HUES48 (cell line): ENCODE measurements around the gene SLC24A1.

Experiments used
- H3K27ac ChIP-seq: one replicate; pipeline ENCODE4 v1.7.0; 2013; ENCODE audit warnings: low read depth, low read length, inconsistent platforms
- H3K27me3 ChIP-seq: 2 replicates; pipeline ENCODE4 v1.6.1; 2013; ENCODE audit warnings: mild to moderate bottlenecking, low read length; ENCODE audit not compliant: control insufficient read depth, insufficient read depth
- H3K36me3 ChIP-seq: 2 replicates; pipeline ENCODE4 v1.6.1; 2013; ENCODE audit warnings: low read length; ENCODE audit not compliant: control insufficient read depth, insufficient read depth
- H3K4me1 ChIP-seq: 2 replicates; pipeline ENCODE4 v1.6.1; 2013; ENCODE audit warnings: mild to moderate bottlenecking, low read length; ENCODE audit not compliant: control insufficient read depth, insufficient read depth
- H3K4me3 ChIP-seq: 2 replicates; pipeline ENCODE4 v1.5.1; 2013; ENCODE audit warnings: mild to moderate bottlenecking, low read depth, low read length
- H3K9ac ChIP-seq: 2 replicates; pipeline ENCODE4 v1.6.1; 2013; ENCODE audit warnings: mild to moderate bottlenecking, low read depth, low read length, moderate library complexity
- H3K9me3 ChIP-seq: 2 replicates; pipeline ENCODE4 v1.6.1; 2013; ENCODE audit warnings: low read length; ENCODE audit not compliant: control insufficient read depth, insufficient read depth

The SLC24A1 gene

GRCh38 chr15:65653801-65654521, 32.2 kb downstream of the SLC24A1 start:
- Histone ChIP-seq H3K36me3 (no peaks in the 10 kb centered on the region), H3K27me3 (no peaks in the 10 kb centered on the region), H3K9ac (no peak overlapping the region), H3K27ac (no peak overlapping the region), H3K4me1 (no peaks in the 10 kb centered on the region), H3K4me3 (no peak overlapping the region), H3K9me3 (no peaks in the 10 kb centered on the region)

GRCh38 chr15:65655026-65655425, 33.3 kb downstream of the SLC24A1 start:
- Histone ChIP-seq H3K4me3 (no peak overlapping the region), H3K9me3 (no peaks in the 10 kb centered on the region), H3K27ac (no peak overlapping the region), H3K36me3 (no peaks in the 10 kb centered on the region), H3K27me3 (no peaks in the 10 kb centered on the region), H3K9ac (no peak overlapping the region), H3K4me1 (no peaks in the 10 kb centered on the region)

- Histone ChIP-seq H3K36me3 (no peaks in the 10 kb centered on the region), H3K9me3 (no peaks in the 10 kb centered on the region), H3K27me3 (no peaks in the 10 kb centered on the region), H3K4me1 (no peaks in the 10 kb centered on the region), H3K9ac (no peak overlapping the region), H3K27ac (no peak overlapping the region), H3K4me3 (no peak overlapping the region)
Measured at GRCh38 chr15:65655457-65655856, 33.7 kb downstream of the SLC24A1 start.

GRCh38 chr15:65659502-65660052, 37.8 kb downstream of the SLC24A1 start:
- Histone ChIP-seq H3K4me1 (no peaks in the 10 kb centered on the region), H3K27me3 (no peaks in the 10 kb centered on the region), H3K9me3 (no peaks in the 10 kb centered on the region), H3K4me3 (no peak overlapping the region), H3K27ac (no peak overlapping the region), H3K36me3 (no peaks in the 10 kb centered on the region), H3K9ac (no peak overlapping the region)

GRCh38 chr15:65660927-65661326, 39.2 kb downstream of the SLC24A1 start:
- no peak overlapping the region for H3K27ac ChIP-seq
- H3K4me3 ChIP-seq: no peak overlapping the region
- no peaks in the 10 kb centered on the region for H3K36me3 ChIP-seq
- H3K9ac ChIP-seq: no peak overlapping the region
- H3K4me1 ChIP-seq: no peaks in the 10 kb centered on the region
- no peaks in the 10 kb centered on the region for H3K27me3 ChIP-seq
- H3K9me3 ChIP-seq: no peaks in the 10 kb centered on the region

- H3K4me1 ChIP-seq: no peaks in the 10 kb centered on the region
Measured at GRCh38 chr15:65663521-65663920, 41.8 kb downstream of the SLC24A1 start.

GRCh38 chr15:65666257-65666656, 44.5 kb downstream of the SLC24A1 start:
- Histone ChIP-seq H3K27ac (no peak overlapping the region), H3K36me3 (no peaks in the 10 kb centered on the region)

More at GRCh38 chr15:65663521-65663920, 41.8 kb downstream of the SLC24A1 start:
- no peaks in the 10 kb centered on the region for H3K9me3 ChIP-seq
- H3K36me3 ChIP-seq: no peaks in the 10 kb centered on the region
- no peak overlapping the region for H3K9ac ChIP-seq
- no peaks in the 10 kb centered on the region for H3K27me3 ChIP-seq
- H3K4me3 ChIP-seq: no peak overlapping the region
- no peak overlapping the region for H3K27ac ChIP-seq

GRCh38 chr15:65675551-65675950, 53.8 kb downstream of the SLC24A1 start:
- H3K27me3 ChIP-seq: no peaks in the 10 kb centered on the region
- no peaks in the 10 kb centered on the region for H3K36me3 ChIP-seq
- H3K27ac ChIP-seq: no peak overlapping the region
- no peaks in the 10 kb centered on the region for H3K4me1 ChIP-seq
- no peaks in the 10 kb centered on the region for H3K9me3 ChIP-seq
- H3K9ac ChIP-seq: no peak overlapping the region
- no peak overlapping the region for H3K4me3 ChIP-seq

More at GRCh38 chr15:65666257-65666656, 44.5 kb downstream of the SLC24A1 start:
- Histone ChIP-seq H3K27me3 (no peaks in the 10 kb centered on the region), H3K9ac (no peak overlapping the region), H3K4me1 (no peaks in the 10 kb centered on the region), H3K9me3 (no peaks in the 10 kb centered on the region), H3K4me3 (no peak overlapping the region)

- H3K27ac ChIP-seq: no peak overlapping the region
- no peaks in the 10 kb centered on the region for H3K36me3 ChIP-seq
- H3K9me3 ChIP-seq: no peaks in the 10 kb centered on the region
- H3K9ac ChIP-seq: no peak overlapping the region
- H3K27me3 ChIP-seq: no peaks in the 10 kb centered on the region
- no peak overlapping the region for H3K4me3 ChIP-seq
- no peaks in the 10 kb centered on the region for H3K4me1 ChIP-seq
Measured at GRCh38 chr15:65676123-65676522, 54.4 kb downstream of the SLC24A1 start.

GRCh38 chr15:65680544-65680943, 58.8 kb downstream of the SLC24A1 start:
- Histone ChIP-seq H3K4me3 (no peak overlapping the region), H3K9me3 (no peaks in the 10 kb centered on the region), H3K36me3 (no peaks in the 10 kb centered on the region), H3K27me3 (no peaks in the 10 kb centered on the region), H3K9ac (no peak overlapping the region), H3K4me1 (no peaks in the 10 kb centered on the region), H3K27ac (no peak overlapping the region)

- Histone ChIP-seq H3K9ac (no peak overlapping the region), H3K27ac (no peak overlapping the region), H3K27me3 (no peaks in the 10 kb centered on the region), H3K36me3 (no peaks in the 10 kb centered on the region), H3K4me1 (no peaks in the 10 kb centered on the region), H3K9me3 (no peaks in the 10 kb centered on the region), H3K4me3 (no peak overlapping the region)
Measured at GRCh38 chr15:65682404-65682911, 60.7 kb downstream of the SLC24A1 start.
